ENCODE data around the gene FAM229A. TPM values are rescaled to one million over a fixed set of nuclear protein-coding genes. Genes with fewer than 3 reads are reported as not detected.

The FAM229A gene
- total RNA-seq, 1 donor from 2014 or later: 8.5 TPM

- peak overlapping the region; percentile 100 for H3K27ac Mint-ChIP-seq (ENCODE audit: unreplicated experiment)
- H3K4me1 Mint-ChIP-seq (ENCODE audit: unreplicated experiment): peaks cover 20% of the 10 kb centered on the region
- peaks cover 4% of the 10 kb centered on the region for H3K27me3 Mint-ChIP-seq (ENCODE audit: unreplicated experiment)
- peak overlapping the region; percentile 100 for H3K4me3 Mint-ChIP-seq (ENCODE audit: unreplicated experiment)
- TF ChIP-seq CTCF (IDR thresholded peaks at IDR 0.05; ENCODE audit: unreplicated experiment): no peak
- DNase-seq (ENCODE audit: low spot score): no peak
- peaks cover 15% of the 10 kb centered on the region for H3K36me3 Mint-ChIP-seq (ENCODE audit: low read depth, unreplicated experiment)
- H3K9me3 Mint-ChIP-seq (ENCODE audit: unreplicated experiment): no peaks in the 10 kb centered on the region
Measured at GRCh38 chr1:32394890-32395432, 32.7 kb upstream of the FAM229A start.

GRCh38 chr1:32394141-32394889, 32.0 kb upstream of the FAM229A start, which contains the start of gene BSDC1:
TSS of gene BSDC1 (minus strand) at chr1:32394441. CDS start at chr1:32394414, 27 bp downstream.
- H3K36me3 Mint-ChIP-seq (ENCODE audit: low read depth, unreplicated experiment): peaks cover 15% of the 10 kb centered on the region
- no peaks in the 10 kb centered on the region for H3K9me3 Mint-ChIP-seq (ENCODE audit: unreplicated experiment)
- H3K4me3 Mint-ChIP-seq (ENCODE audit: unreplicated experiment): peak within 1 kb of the TSS; percentile 100
- H3K27me3 Mint-ChIP-seq (ENCODE audit: unreplicated experiment): peaks cover 4% of the 10 kb centered on the region
- no peak for TF ChIP-seq CTCF (IDR thresholded peaks at IDR 0.05; ENCODE audit: unreplicated experiment)
- peak within 1 kb of the TSS; percentile 100 for H3K27ac Mint-ChIP-seq (ENCODE audit: unreplicated experiment)
- peaks cover 20% of the 10 kb centered on the region for H3K4me1 Mint-ChIP-seq (ENCODE audit: unreplicated experiment)
- DNase-seq (ENCODE audit: low spot score): peak; percentile 98

GRCh38 chr1:32393832-32394140, 31.5 kb upstream of the FAM229A start:
- no peak for TF ChIP-seq CTCF (IDR thresholded peaks at IDR 0.05; ENCODE audit: unreplicated experiment)
- peak overlapping the region; percentile 100 for H3K27ac Mint-ChIP-seq (ENCODE audit: unreplicated experiment)

GRCh38 chr1:32393136-32393535, 30.9 kb upstream of the FAM229A start:
- TF ChIP-seq CTCF (IDR thresholded peaks at IDR 0.05; ENCODE audit: unreplicated experiment): no peak
- H3K9me3 Mint-ChIP-seq (ENCODE audit: unreplicated experiment): no peaks in the 10 kb centered on the region
- peaks cover 15% of the 10 kb centered on the region for H3K36me3 Mint-ChIP-seq (ENCODE audit: low read depth, unreplicated experiment)
- peaks cover 2% of the 10 kb centered on the region for H3K27me3 Mint-ChIP-seq (ENCODE audit: unreplicated experiment)
- peak overlapping the region; percentile 100 for H3K27ac Mint-ChIP-seq (ENCODE audit: unreplicated experiment)
- no peak for DNase-seq (ENCODE audit: low spot score)
- H3K4me3 Mint-ChIP-seq (ENCODE audit: unreplicated experiment): peak overlapping the region; percentile 100
- peaks cover 20% of the 10 kb centered on the region for H3K4me1 Mint-ChIP-seq (ENCODE audit: unreplicated experiment)

More at GRCh38 chr1:32393832-32394140, 31.5 kb upstream of the FAM229A start:
- H3K4me3 Mint-ChIP-seq (ENCODE audit: unreplicated experiment): peak overlapping the region; percentile 100
- peaks cover 20% of the 10 kb centered on the region for H3K4me1 Mint-ChIP-seq (ENCODE audit: unreplicated experiment)
- peaks cover 15% of the 10 kb centered on the region for H3K36me3 Mint-ChIP-seq (ENCODE audit: low read depth, unreplicated experiment)
- no peaks in the 10 kb centered on the region for H3K9me3 Mint-ChIP-seq (ENCODE audit: unreplicated experiment)
- DNase-seq (ENCODE audit: low spot score): no peak
- peaks cover 2% of the 10 kb centered on the region for H3K27me3 Mint-ChIP-seq (ENCODE audit: unreplicated experiment)

- TF ChIP-seq CTCF (IDR thresholded peaks at IDR 0.05; ENCODE audit: unreplicated experiment): no peak
- peaks cover 15% of the 10 kb centered on the region for H3K36me3 Mint-ChIP-seq (ENCODE audit: low read depth, unreplicated experiment)
- peak overlapping the region; percentile 66 for H3K4me3 Mint-ChIP-seq (ENCODE audit: unreplicated experiment)
- H3K4me1 Mint-ChIP-seq (ENCODE audit: unreplicated experiment): peaks cover 20% of the 10 kb centered on the region
- no peaks in the 10 kb centered on the region for H3K9me3 Mint-ChIP-seq (ENCODE audit: unreplicated experiment)
- H3K27ac Mint-ChIP-seq (ENCODE audit: unreplicated experiment): peak overlapping the region; percentile 100
- DNase-seq (ENCODE audit: low spot score): no peak
- peaks cover 2% of the 10 kb centered on the region for H3K27me3 Mint-ChIP-seq (ENCODE audit: unreplicated experiment)
Measured at GRCh38 chr1:32392325-32392724, 30.0 kb upstream of the FAM229A start.

All from endothelial cell (in vitro differentiated cells).